ENCODE measurements around the gene PRRG4. TPM values are rescaled to one million over a fixed set of nuclear protein-coding genes. Genes with fewer than 3 reads are reported as not detected.
"Not testable (repeated sequence)": the region's sequence is repeated elsewhere in the genome, so short reads cannot be mapped to it uniquely, and the experiment has no call there.

Gene PRRG4
- total RNA-seq, 1 donor from 2014 or later, result 0.56 TPM

DNA sequence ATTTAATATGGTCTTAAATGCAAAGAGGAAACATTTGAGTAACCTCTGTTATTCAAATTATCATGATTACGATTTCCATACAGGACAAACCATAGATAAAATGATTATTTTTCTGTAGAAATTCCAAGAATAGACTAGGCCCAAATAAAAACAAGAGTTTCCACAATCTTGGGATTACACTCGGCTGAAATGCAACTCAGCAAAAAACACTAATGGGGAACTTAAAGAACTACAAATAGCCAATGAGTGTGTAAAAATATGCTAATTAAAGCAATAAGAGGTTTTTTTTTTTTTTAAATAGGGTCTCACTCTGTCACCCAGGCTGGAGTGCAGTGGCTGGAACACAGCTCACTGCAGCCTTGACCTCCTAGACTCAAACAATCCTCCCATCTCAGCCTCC is 10.5 kb upstream of the PRRG4 start:
- Mint-ChIP-seq H3K9me3 (no peaks in the 10 kb centered on the region), H3K36me3 (ENCODE audit: low read depth) (no peaks in the 10 kb centered on the region), H3K4me1 (peaks cover 8% of the 10 kb centered on the region), H3K27ac (no peak overlapping the region), H3K4me3 (no peak overlapping the region), H3K27me3 (peaks cover 5% of the 10 kb centered on the region)
- intact Hi-C loops (cut with micrococcal nuclease), result loop anchor here (10.0 kb wide), 1 partner anchor 506 kb away; no protein-coding TSS in a partner anchor
- DNase-seq, result no peak

DNA sequence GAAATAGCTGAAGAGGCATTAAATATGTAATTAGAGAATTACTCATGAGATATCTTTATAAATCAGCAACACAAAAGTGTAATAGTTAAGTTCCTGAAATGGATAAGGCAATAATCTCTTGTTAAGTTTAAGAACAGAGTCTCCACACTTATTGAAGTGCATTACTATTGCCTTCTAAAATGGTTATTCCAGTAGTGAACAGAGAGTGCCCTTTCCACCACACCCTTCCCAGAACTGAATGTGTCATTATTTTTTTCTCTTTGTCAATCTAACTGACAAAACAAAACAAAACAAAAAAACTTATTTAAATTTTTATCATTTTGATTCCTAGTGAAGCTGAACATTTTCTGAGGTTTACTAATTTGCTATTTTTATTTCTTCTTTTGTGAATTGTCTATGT is 9.2 kb upstream of the PRRG4 start:
- H3K4me1 Mint-ChIP-seq, result peaks cover 8% of the 10 kb centered on the region

DNA sequence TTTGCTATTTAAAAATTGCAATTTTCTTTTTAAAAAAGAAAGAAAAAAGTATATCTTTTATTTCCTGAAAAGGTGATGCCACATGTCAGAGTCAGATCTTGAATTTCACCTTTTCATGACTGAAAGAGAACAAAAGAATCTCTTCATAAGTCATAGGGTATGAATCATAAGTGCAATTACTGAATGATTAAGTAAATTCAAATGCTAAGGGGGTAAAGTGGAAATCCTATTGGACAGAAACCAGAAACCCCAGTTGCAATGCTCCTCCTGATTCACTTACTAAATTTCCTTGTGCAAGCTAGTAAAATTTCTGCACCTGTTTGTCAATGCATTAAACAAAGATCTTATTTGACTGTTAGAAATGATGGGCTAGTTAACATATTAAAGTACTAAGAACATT is 8.2 kb upstream of the PRRG4 start:
- Mint-ChIP-seq H3K27me3 (no peaks in the 10 kb centered on the region), H3K9me3 (no peaks in the 10 kb centered on the region), H3K27ac (peak overlapping the region; percentile 13), H3K4me1 (peaks cover 8% of the 10 kb centered on the region), H3K4me3 (peak overlapping the region; percentile 17), H3K36me3 (ENCODE audit: low read depth) (no peaks in the 10 kb centered on the region)
- intact Hi-C loops (cut with micrococcal nuclease), result loop anchor here (1.0 to 5.0 kb wide), 2 partner anchors 8 to 241 kb away; partner anchors contain the start of gene PRRG4
- DNase-seq, result no peak

More for the DNA sequence above, 9.2 kb upstream of the PRRG4 start:
- DNase-seq, result no peak
- Mint-ChIP-seq H3K36me3 (ENCODE audit: low read depth) (no peaks in the 10 kb centered on the region), H3K4me3 (no peak overlapping the region), H3K27ac (no peak overlapping the region), H3K9me3 (no peaks in the 10 kb centered on the region), H3K27me3 (peaks cover 3% of the 10 kb centered on the region)
- intact Hi-C loops (cut with micrococcal nuclease), result loop anchor here (5.0 kb wide), 1 partner anchor 242 kb away; no protein-coding TSS in a partner anchor

DNA sequence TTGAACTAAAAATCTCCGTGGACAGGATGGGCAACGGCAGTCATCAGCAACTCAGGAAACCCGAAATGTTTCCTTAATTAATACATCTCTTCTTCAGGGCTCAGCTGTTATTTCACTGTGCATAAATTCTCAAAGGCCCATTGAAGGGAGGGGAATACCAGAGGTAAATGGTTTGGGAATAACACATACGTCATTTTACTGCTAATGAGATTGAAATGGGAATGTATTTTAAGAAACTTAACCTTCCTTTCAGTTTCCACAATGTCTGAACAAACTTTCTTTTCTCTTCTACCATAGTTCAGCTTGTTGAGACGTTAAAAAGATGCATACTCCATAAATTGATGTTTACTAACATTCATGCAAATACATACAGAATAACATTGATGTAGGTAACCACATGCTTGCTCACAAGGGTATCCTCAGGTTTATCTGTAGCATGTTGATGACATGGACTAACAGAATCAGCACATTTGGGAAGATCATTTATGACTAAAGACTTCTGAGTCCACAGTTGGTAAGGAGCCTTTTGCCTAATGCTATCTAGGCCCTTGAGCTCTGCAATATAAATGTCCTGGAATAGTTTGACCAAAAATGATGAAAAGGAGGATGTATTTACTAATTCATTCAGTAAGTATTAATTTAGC is 7.7 kb upstream of the PRRG4 start:
- Mint-ChIP-seq H3K9me3 (no peaks in the 10 kb centered on the region), H3K27ac (peak overlapping the region; percentile 13), H3K4me1 (peaks cover 8% of the 10 kb centered on the region), H3K4me3 (peak overlapping the region; percentile 17), H3K27me3 (no peaks in the 10 kb centered on the region), H3K36me3 (ENCODE audit: low read depth) (no peaks in the 10 kb centered on the region)
- intact Hi-C loops (cut with micrococcal nuclease), result loop anchor here (1.0 to 5.0 kb wide), 2 partner anchors 7 to 240 kb away; partner anchors contain the start of gene PRRG4
- DNase-seq, result no peak

DNA sequence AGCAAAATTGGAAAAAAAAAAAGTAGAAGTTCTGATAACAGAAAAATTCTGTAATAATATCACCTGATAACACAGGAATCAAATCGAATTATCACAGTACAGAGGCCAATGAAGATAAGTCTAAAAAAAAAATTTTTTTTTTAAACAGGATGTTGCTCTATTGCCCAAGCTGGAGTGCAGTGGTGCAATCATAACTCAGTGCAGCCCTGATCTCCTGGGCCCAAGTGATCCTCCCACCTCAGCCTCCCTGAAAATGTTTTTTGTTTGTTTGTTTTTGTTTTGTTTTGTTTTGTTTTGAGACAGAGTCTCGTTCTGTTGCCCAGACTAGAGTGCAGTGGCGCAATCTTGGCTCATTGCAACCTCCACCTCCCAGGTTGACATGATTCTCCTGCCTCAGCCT is 6.1 kb upstream of the PRRG4 start:
- not testable (repeated sequence) for H3K36me3 Mint-ChIP-seq (ENCODE audit: low read depth); H3K4me1 Mint-ChIP-seq; H3K27me3 Mint-ChIP-seq; H3K4me3 Mint-ChIP-seq; H3K27ac Mint-ChIP-seq; H3K9me3 Mint-ChIP-seq; DNase-seq
- intact Hi-C loops (cut with micrococcal nuclease), result loop anchor here (5.0 kb wide), 1 partner anchor 239 kb away; no protein-coding TSS in a partner anchor

DNA sequence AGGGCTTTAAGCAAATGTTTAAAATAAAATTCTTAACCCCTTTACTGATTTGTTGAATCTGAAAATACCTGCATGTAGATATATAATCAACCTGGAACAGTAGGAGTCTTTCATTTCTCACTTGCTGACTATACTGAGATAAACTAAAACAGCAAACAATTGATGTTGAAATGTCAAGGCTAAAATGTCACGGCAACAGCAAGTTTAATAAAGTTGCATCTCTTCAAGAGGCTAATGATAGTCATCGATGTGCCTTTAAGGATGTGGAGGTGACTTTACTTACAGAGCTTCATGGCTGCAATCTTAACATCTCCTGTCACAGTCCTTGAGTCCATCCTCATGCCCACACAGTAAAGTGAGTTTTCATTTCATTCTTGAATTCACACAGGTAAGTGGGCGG is 3.6 kb upstream of the PRRG4 start:
- intact Hi-C loops (cut with micrococcal nuclease), result no loop called here
- DNase-seq, result no peak
- Mint-ChIP-seq H3K9me3 (no peaks in the 10 kb centered on the region), H3K27me3 (peaks cover 14% of the 10 kb centered on the region), H3K36me3 (ENCODE audit: low read depth) (no peaks in the 10 kb centered on the region), H3K4me3 (no peak overlapping the region), H3K27ac (no peak overlapping the region), H3K4me1 (peaks cover 20% of the 10 kb centered on the region)

DNA sequence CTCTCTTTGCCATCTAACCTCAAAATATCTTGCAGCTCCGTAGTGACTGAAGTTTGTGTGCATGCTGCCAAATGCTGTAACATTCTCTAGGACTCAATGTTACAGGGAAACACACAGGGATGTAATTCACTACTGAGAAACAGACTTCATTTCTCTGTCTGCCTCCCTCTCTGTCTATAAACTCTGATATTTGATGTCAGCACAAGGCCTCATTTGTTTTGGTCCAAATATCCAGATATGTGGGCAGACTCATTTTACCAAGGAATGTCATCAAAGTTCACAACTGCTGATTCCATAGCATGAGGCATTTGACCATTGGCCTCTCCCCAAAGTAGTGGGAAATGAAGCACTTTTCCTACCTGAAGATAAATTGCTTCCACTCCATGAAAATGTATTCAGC is 2.5 kb upstream of the PRRG4 start:
- no peak overlapping the region for H3K4me3 Mint-ChIP-seq
- no peak for DNase-seq
- H3K4me1 Mint-ChIP-seq, result peaks cover 14% of the 10 kb centered on the region
- H3K27ac Mint-ChIP-seq, result no peak overlapping the region
- peaks cover 22% of the 10 kb centered on the region for H3K27me3 Mint-ChIP-seq
- H3K36me3 Mint-ChIP-seq (ENCODE audit: low read depth), result no peaks in the 10 kb centered on the region
- H3K9me3 Mint-ChIP-seq, result no peaks in the 10 kb centered on the region
- intact Hi-C loops (cut with micrococcal nuclease), result no loop called here

DNA sequence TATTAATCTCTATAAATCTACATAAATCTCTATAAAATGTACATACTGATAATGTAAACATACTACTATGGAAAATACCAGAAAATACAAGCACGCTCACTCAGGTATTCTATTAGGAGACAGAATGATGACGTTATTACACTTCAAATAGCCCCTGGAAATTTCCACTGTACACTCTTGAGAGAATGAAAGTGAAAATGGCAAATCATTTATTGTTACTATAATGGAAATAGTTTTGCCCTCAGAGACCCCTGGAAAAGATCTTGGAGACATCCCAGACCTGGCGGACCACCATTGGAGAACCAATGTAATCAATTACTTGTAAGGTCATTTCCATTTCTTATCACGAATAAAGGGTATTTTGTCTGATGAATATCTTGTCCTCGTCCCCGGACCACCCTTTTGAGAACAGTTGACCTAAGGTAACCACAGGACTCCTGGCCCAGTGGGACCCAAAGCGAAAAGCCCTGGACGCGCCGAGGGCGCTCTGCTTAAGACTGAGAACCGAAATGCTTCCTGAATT is 509 bp upstream of the PRRG4 start:
- H3K36me3 Mint-ChIP-seq (ENCODE audit: low read depth), result no peaks in the 10 kb centered on the region
- no peaks in the 10 kb centered on the region for H3K9me3 Mint-ChIP-seq
- no peak for DNase-seq
- peak overlapping the region; percentile 82 for H3K27ac Mint-ChIP-seq
- peak overlapping the region; percentile 92 for H3K4me3 Mint-ChIP-seq
- intact Hi-C loops (cut with micrococcal nuclease), result loop anchor here (1.0 kb wide), 3 partner anchors 8 to 211 kb away; no protein-coding TSS in a partner anchor
- peaks cover 14% of the 10 kb centered on the region for H3K4me1 Mint-ChIP-seq
- peaks cover 31% of the 10 kb centered on the region for H3K27me3 Mint-ChIP-seq

DNA sequence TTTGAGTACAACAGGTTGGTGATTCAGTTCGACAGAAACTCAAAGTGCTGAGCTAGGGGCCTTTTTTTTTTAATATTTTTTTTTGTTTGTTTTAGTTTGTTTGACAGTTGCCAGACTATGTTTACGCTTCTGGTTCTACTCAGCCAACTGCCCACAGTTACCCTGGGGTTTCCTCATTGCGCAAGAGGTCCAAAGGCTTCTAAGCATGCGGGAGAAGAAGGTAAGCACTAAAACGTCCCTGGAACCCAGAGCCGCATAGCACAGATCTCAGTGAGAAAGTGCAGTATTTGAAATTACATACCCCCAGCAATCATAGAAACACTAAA is 649 bp downstream of the PRRG4 start:
- intact Hi-C loops (cut with micrococcal nuclease), result no loop called here
- DNase-seq, result no peak
- Mint-ChIP-seq H3K36me3 (ENCODE audit: low read depth) (no peaks in the 10 kb centered on the region), H3K4me3 (peak overlapping the region; percentile 72), H3K9me3 (no peaks in the 10 kb centered on the region), H3K27me3 (peaks cover 31% of the 10 kb centered on the region), H3K4me1 (peaks cover 14% of the 10 kb centered on the region), H3K27ac (peak overlapping the region; percentile 29)

DNA sequence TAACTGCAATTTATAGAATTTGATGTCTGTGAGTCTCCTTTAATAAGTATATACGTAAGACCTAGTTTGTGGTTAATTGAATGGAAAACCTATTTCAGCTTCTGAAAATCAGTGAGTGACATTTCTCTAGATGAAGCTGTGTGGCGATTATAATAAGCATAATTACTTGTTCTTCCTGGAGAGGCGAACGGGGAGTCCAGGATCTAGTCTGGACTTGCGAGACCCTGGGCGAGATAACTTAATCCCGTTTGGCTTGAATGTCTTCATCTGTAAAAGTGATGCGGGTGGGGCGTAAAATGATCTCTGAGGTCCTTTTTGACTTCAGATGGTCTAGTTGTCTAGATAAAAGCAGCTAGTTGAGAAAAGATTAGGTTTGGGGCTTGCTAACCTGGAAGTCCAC is 1.1 kb downstream of the PRRG4 start:
- no peak overlapping the region for H3K27ac Mint-ChIP-seq
- H3K9me3 Mint-ChIP-seq, result no peaks in the 10 kb centered on the region
- H3K4me3 Mint-ChIP-seq, result peak overlapping the region; percentile 72
- no peak for DNase-seq
- H3K4me1 Mint-ChIP-seq, result peaks cover 14% of the 10 kb centered on the region
- intact Hi-C loops (cut with micrococcal nuclease), result no loop called here
- H3K27me3 Mint-ChIP-seq, result peaks cover 31% of the 10 kb centered on the region
- H3K36me3 Mint-ChIP-seq (ENCODE audit: low read depth), result no peaks in the 10 kb centered on the region

DNA sequence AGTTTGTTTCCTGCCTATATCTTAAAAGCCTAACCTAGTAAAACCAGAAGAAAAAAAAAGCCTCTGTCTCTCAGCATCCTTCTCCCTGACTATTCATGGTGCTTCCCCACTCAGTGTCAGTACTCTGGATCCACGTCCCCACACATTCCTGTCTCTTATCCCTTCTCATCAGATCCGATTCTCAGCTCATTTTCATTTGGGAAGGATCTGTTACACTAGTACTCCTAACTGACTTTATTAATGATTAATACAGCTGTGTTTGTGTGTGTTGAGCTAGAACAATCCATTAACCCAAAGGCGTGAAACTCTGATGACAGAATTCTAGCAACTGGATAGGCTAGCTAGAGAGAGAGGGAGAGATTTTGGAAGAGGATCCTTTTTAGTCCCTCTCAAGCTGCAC is 1.5 kb downstream of the PRRG4 start:
- peak overlapping the region; percentile 36 for H3K4me3 Mint-ChIP-seq

DNA sequence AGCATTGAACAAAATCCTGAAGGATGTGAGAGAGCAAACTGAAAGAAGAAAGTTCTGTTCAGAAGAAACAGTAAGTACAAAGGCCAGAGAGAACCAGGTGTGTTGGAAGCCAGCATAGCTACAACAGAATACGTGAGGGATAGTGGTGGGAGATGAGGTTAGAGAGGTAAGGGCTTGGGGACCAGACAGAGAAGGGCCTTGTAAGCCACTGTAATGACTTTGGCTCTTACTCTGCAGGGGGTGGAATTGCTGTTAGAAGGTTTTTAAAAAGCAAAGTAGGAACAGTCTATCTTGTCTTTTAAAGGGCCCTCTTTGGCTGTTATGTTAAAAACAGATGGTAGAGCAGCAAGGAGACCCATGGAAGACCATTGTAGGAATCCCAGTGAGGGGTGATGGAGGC is 4.2 kb downstream of the PRRG4 start:
- no peak overlapping the region for H3K27ac Mint-ChIP-seq
- intact Hi-C loops (cut with micrococcal nuclease), result no loop called here
- peaks cover 29% of the 10 kb centered on the region for H3K27me3 Mint-ChIP-seq
- DNase-seq, result no peak
- peaks cover 10% of the 10 kb centered on the region for H3K4me1 Mint-ChIP-seq
- no peaks in the 10 kb centered on the region for H3K36me3 Mint-ChIP-seq (ENCODE audit: low read depth)
- no peak overlapping the region for H3K4me3 Mint-ChIP-seq
- H3K9me3 Mint-ChIP-seq, result no peaks in the 10 kb centered on the region

More for the DNA sequence above, 1.5 kb downstream of the PRRG4 start:
- no peak for DNase-seq
- H3K27me3 Mint-ChIP-seq, result peaks cover 31% of the 10 kb centered on the region
- no peaks in the 10 kb centered on the region for H3K36me3 Mint-ChIP-seq (ENCODE audit: low read depth)
- no peaks in the 10 kb centered on the region for H3K9me3 Mint-ChIP-seq
- H3K4me1 Mint-ChIP-seq, result peaks cover 14% of the 10 kb centered on the region
- intact Hi-C loops (cut with micrococcal nuclease), result no loop called here
- no peak overlapping the region for H3K27ac Mint-ChIP-seq

DNA sequence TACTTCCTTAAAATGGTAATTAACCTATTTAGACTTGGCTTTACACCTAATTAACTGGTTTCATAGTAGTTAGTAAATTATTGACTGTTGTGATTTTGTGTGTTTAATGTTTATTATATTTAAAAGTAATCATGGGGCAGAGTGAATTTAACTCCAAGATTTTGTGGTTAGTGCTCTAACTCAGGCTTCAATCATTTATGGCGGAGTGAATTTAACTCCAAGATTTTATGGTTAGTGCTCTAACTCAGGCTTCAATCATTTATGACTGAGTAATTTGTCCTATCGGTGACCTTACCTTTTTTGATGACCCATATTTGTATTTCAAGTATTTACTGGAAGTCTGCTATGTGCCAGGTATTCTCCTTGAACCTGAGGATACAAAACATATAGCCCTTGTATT is 7.2 kb downstream of the PRRG4 start:
- no peaks in the 10 kb centered on the region for H3K36me3 Mint-ChIP-seq (ENCODE audit: low read depth)
- no peak overlapping the region for H3K27ac Mint-ChIP-seq
- H3K9me3 Mint-ChIP-seq, result no peaks in the 10 kb centered on the region
- H3K4me1 Mint-ChIP-seq, result no peaks in the 10 kb centered on the region
- intact Hi-C loops (cut with micrococcal nuclease), result no loop called here
- H3K4me3 Mint-ChIP-seq, result no peak overlapping the region
- DNase-seq, result no peak
- H3K27me3 Mint-ChIP-seq, result peaks cover 14% of the 10 kb centered on the region

DNA sequence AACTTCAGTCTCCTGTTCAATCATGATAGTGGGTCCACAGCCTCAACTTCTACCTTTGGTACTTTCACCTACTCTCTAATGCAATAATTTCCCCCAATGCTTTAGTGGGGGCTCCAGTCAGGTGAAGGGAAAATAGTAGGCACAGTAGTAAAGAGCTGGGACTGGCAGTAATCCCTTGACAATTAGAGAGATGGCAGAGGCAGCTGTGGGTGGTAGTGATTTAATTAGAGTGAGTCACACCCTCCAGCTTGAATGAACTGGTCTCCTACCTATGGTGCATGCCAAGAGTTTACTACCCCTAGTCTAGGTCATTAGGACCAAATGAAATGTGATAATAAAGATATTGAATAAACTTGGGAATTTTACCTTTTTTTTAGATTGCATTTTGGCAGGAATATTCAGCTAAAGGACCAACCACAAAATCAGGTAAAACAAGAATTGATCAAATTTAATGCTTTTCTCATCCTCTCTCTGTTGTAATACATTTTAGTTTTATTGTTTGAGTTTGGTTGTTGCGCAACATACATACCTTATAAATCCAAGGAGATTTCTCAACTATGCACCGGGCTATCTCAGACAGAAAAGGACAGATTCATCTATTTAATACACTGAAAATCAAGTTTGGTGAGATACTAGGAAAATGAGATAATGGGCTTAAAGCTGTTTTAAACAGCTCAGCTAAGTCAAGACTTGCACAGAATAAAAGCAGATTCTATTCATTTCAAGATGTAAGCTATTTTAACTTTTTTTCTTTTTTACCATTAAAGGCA is 9.0 kb downstream of the PRRG4 start:
- Mint-ChIP-seq H3K4me3 (no peak overlapping the region), H3K27me3 (peaks cover 4% of the 10 kb centered on the region), H3K36me3 (ENCODE audit: low read depth) (no peaks in the 10 kb centered on the region), H3K27ac (no peak overlapping the region), H3K9me3 (no peaks in the 10 kb centered on the region), H3K4me1 (no peaks in the 10 kb centered on the region)
- no peak for DNase-seq
- intact Hi-C loops (cut with micrococcal nuclease), result no loop called here

All from activated CD4-positive, alpha-beta T cell treated with anti-CD3 and anti-CD28 coated beads, Interleukin-2, amount 10 ng/mL, durations not matched to agents 24 days and 14 days (primary cell).